VCaP (cell line): ENCODE results near the gene RBM38.
"Not testable (repeated sequence)": the region's sequence is repeated elsewhere in the genome, so short reads cannot be mapped to it uniquely, and the experiment has no call there.

ENCODE experiments used
- H3K27ac ChIP-seq: fragments of 450-650 bp; 2 replicates; pipeline ENCODE4 v1.5.1; 2017
- CTCF ChIP-seq: fragments of 450-650 bp; conservative IDR thresholded peaks from 2 replicates; pipeline ENCODE4 v1.5.1; 2017; ENCODE audit warnings: mild to moderate bottlenecking, moderate library complexity

Gene RBM38

GRCh38 chr20:57429159-57429496 lies 37.9 kb downstream of the RBM38 start:
- no peak for TF ChIP-seq CTCF
- H3K27ac ChIP-seq: no peak overlapping the region

DNA sequence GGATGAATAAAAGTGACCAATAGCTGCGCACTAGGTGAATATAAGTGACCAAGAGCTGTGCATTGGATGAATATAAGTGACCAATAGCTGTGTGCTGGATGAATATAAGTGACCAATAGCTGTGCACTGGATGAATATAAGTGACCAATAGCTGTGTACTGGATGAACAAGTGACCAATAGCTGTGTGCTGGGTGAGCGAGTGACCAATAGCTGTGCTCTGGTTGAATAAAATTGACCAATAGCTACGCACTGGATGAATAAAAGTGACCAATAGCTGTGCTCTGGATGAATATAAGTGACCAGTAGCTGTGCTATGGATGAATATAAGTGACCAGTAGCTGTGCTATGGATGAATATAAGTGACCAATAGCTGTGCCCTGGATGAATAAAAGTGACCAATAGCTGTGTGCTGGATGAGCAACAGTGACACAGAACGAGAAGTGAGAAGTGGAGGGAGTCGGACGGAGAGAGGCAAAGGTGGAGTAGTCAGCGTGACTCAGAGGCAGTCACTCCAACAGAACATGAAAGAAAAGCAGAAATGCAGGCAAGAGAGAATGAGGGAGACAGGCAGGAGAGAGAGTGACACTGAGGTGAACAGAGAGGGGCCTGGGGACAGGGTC lies 38.5 kb downstream of the RBM38 start:
- TF ChIP-seq CTCF: no peak
- H3K27ac ChIP-seq: no peak overlapping the region

DNA sequence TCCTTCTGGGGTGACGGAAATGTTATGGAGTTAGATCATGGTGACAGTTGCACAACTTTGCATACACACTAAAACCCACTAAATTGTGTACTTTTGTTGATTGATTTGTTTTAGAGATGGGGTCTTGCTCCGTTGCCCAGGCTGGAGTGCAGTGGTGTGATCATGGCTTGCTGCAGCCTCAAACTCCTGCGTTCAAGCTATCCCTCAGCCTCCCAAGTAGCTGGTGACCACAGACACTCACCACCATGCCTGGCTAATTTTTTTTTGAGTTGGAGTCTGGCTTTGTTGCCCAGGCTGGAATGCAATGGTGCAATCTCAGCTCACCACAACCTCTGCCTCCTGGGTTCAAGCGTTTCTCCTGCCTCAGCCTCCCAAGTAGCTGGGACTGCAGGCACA lies 39.0 kb downstream of the RBM38 start:
- H3K27ac ChIP-seq: not testable (repeated sequence)

DNA sequence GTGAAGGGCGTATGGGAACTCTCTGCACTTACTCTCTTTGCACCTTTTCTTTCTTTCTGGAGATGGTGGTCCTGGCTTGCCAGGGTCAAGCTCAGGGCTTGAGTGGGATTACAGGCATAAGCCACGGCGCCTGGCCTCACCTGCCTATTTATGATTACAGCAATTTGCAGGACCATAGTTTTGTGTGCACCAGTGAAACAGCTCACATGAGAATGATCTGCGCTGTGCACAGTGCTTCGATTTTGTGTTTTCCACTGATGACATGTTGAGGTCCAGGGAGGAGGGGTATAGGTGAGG lies 40.3 kb downstream of the RBM38 start:
- no peak for TF ChIP-seq CTCF
- H3K27ac ChIP-seq: no peak overlapping the region

GRCh38 chr20:57432480-57432861 lies 41.3 kb downstream of the RBM38 start:
- TF ChIP-seq CTCF: no peak
- no peak overlapping the region for H3K27ac ChIP-seq

DNA sequence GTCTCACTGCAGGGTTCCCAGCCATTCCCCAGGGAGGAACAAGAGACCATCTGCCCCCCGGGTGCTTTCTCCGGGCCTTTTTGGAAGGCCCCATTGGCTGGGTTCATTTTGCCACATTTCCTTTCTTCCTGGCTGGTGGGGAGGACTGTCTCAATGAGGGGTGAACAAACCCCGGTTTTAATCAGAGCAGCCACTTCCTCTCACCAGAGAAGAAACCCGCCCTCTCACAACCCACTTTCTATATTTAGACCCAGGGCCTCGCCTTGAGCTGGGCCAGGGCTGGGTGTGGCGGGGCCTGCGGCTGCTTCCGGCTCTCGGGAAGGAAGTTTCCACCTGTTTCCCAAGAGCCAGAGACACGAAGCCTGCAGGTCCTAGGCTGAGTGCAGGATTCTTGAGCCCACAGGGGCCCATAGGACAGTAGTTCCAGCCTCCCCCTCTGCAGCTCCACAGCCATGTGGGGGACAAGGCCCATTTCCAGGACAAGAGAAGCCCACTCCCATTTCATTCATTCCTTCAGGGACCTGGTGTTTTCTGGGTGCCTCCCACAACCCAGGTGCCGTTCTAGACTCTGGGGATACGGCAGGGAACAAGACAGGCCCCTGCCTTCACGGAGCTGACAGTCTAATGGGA lies 41.8 kb downstream of the RBM38 start:
- TF ChIP-seq CTCF: no peak
- no peak overlapping the region for H3K27ac ChIP-seq

GRCh38 chr20:57433657-57434389 lies 42.6 kb downstream of the RBM38 start:
- TF ChIP-seq CTCF: no peak
- no peak overlapping the region for H3K27ac ChIP-seq

GRCh38 chr20:57434390-57434700 lies 43.1 kb downstream of the RBM38 start:
- no peak overlapping the region for H3K27ac ChIP-seq
- no peak for TF ChIP-seq CTCF
